Skeletal muscle satellite cell (primary cell): Measurements from ENCODE around the gene TTC7B.

Experiments
- H3K27me3 ChIP-seq: 2 replicates; pipeline ENCODE4 v1.7.0; 2013; ENCODE audit warnings: low read length; ENCODE audit not compliant: control insufficient read depth, insufficient read depth
- H3K36me3 ChIP-seq: 2 replicates; pipeline ENCODE4 v1.7.0; 2013; ENCODE audit warnings: mild to moderate bottlenecking, control low read depth, low read length; ENCODE audit not compliant: insufficient read depth
- H3K4me1 ChIP-seq: 2 replicates; pipeline ENCODE4 v1.7.0; 2013; ENCODE audit warnings: low read length; ENCODE audit not compliant: control insufficient read depth, insufficient read depth
- H3K4me2 ChIP-seq: 2 replicates; pipeline ENCODE4 v1.7.0; 2013; ENCODE audit warnings: mild to moderate bottlenecking, low read length
- H3K4me3 ChIP-seq: 2 replicates; pipeline ENCODE4 v1.7.0; 2013; ENCODE audit warnings: low read length
- H3K9ac ChIP-seq: 2 replicates; pipeline ENCODE4 v1.7.0; 2013; ENCODE audit warnings: mild to moderate bottlenecking, low read depth, low read length, moderate library complexity
- H3K9me3 ChIP-seq: replicated peaks from 2 replicates; pipeline ENCODE4 v1.7.0; 2013; ENCODE audit warnings: mild to moderate bottlenecking, control low read depth, low read length

Gene TTC7B

GRCh38 chr14:90538716-90539495 lies 277.3 kb downstream of the TTC7B start:
- Histone ChIP-seq H3K4me2 (no peak overlapping the region), H3K36me3 (no peaks in the 10 kb centered on the region), H3K27me3 (no peaks in the 10 kb centered on the region), H3K4me3 (no peak overlapping the region), H3K4me1 (peaks cover 8% of the 10 kb centered on the region), H3K9ac (no peak overlapping the region), H3K9me3 (no peaks in the 10 kb centered on the region)

DNA sequence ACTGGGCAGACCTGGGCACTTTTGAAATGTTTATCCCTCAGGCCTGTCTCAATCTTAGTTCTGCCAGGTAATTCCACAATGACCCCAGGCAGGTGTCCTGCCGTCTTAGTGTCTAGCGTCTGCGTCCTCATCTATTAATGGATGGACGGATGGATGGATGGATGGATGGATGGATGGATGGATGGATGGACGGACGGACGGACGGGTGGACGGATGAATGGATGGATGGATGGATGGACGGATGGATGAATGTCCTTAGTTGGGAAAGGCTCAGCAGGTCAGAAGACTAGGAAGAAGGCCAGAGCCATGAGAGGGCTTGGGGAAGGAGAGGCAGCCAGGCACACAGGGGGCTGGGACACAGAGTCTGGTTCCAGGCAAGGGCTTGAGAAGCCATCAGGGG lies 278.1 kb downstream of the TTC7B start:
- Histone ChIP-seq H3K4me2 (no peak overlapping the region), H3K9ac (no peak overlapping the region), H3K27me3 (no peaks in the 10 kb centered on the region), H3K9me3 (no peaks in the 10 kb centered on the region), H3K36me3 (no peaks in the 10 kb centered on the region), H3K4me1 (peaks cover 14% of the 10 kb centered on the region), H3K4me3 (no peak overlapping the region)

DNA sequence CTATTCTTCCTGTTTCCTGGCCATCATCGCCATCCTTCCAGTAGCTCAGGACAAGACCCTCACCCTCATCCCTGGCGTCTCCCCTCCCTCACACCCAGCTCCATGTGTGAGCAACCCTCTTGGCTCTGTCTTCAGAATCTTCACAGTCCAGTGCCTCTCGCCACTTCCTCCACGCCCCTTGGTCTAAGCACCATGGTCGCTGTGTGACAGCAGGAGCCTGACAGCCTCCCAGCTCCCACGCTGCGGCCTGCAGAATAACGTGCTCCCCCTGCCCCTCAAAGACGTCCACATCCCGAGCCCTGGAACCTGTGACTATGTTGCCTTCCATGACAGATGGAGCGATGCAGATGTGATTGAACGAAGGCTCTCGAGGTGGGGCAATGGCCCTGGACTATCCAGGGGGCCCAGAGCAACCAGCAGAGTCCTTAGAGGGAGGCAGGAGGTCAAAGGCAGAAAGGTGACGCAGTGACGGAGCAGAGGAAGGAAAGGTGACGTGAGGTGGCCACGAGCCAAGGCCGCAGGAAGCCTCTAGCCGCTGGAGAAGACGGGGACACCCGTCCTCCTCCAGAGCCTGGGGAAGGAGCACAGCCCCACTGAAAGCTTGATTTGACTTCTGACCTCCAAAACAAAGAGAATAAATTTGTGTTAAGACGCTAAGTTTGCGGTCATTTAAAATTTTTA lies 279.6 kb downstream of the TTC7B start:
- Histone ChIP-seq H3K9me3 (no peaks in the 10 kb centered on the region), H3K4me1 (peaks cover 14% of the 10 kb centered on the region), H3K4me3 (no peak overlapping the region), H3K4me2 (no peak overlapping the region), H3K36me3 (no peaks in the 10 kb centered on the region), H3K27me3 (no peaks in the 10 kb centered on the region), H3K9ac (no peak overlapping the region)

GRCh38 chr14:90536092-90536491 lies 280.1 kb downstream of the TTC7B start:
- Histone ChIP-seq H3K36me3 (no peaks in the 10 kb centered on the region), H3K9me3 (no peaks in the 10 kb centered on the region), H3K9ac (no peak overlapping the region), H3K4me2 (no peak overlapping the region), H3K4me3 (no peak overlapping the region), H3K4me1 (peaks cover 14% of the 10 kb centered on the region), H3K27me3 (no peaks in the 10 kb centered on the region)

DNA sequence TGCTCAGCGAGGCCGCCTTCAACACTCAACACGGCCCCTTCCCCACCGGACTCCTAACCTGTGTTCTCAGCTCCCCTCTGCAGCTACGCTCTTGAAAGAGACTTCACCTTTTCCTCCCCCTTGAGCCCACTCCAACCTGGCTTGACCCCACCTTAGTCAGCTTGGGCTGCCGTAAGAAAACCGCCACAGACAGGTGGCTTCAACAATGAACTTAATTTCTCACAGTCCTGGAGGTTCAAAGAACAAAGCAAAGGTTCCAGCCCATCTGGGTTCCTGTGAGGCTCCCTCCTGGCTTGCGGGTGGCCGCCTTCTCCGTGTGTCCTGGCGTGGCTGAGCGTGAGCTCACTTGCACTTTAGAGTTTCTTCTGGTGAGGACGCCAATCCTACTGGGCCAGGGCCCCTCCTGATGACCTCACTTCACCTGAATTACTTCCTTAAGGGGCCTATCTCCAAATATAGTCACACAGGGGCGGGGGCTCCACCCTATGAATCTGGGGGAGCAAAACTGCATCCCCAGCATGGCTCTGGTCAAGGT lies 280.6 kb downstream of the TTC7B start:
- H3K4me1 ChIP-seq = peaks cover 14% of the 10 kb centered on the region
- no peak overlapping the region for H3K4me2 ChIP-seq
- no peak overlapping the region for H3K4me3 ChIP-seq
- no peaks in the 10 kb centered on the region for H3K9me3 ChIP-seq
- no peaks in the 10 kb centered on the region for H3K36me3 ChIP-seq
- no peak overlapping the region for H3K9ac ChIP-seq
- H3K27me3 ChIP-seq = no peaks in the 10 kb centered on the region

DNA sequence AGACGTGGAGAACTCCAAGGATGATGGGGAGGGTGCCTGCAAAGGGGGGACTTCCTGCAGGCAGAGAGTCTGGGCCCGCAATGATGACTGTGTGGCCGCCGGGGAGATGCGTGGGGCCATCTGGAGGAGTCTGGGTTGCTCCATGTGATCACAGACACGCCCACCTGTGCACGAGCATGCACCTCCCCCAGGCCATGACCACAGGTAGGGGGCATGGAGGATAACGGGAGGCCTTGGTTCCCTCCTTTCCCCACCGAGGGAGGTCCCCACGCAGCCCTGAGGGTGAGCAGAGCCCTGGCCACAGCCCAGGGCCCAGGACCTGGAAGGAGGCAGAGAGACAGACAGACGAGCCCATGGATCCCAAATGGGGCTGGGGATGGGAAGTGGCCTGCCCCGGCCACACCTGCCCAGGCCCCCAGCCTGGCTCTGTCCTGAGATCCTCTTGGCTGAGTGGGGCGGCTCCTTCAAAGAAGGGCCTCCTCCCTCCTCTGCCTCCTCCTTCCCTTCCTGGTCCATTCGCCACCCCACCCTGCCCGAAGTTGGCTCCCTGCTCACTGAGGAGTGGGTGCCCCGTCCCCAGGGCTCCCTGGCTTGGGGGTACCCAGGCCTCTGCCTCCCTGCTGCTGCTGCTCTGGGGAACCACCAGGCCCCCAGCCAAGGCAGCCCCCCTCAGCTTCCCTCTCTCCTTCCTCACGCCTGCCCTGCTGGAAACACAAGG lies 281.2 kb downstream of the TTC7B start:
- Histone ChIP-seq H3K27me3 (no peaks in the 10 kb centered on the region), H3K9me3 (no peaks in the 10 kb centered on the region), H3K9ac (no peak overlapping the region), H3K4me3 (no peak overlapping the region), H3K4me1 (peaks cover 14% of the 10 kb centered on the region), H3K36me3 (no peaks in the 10 kb centered on the region), H3K4me2 (no peak overlapping the region)

DNA sequence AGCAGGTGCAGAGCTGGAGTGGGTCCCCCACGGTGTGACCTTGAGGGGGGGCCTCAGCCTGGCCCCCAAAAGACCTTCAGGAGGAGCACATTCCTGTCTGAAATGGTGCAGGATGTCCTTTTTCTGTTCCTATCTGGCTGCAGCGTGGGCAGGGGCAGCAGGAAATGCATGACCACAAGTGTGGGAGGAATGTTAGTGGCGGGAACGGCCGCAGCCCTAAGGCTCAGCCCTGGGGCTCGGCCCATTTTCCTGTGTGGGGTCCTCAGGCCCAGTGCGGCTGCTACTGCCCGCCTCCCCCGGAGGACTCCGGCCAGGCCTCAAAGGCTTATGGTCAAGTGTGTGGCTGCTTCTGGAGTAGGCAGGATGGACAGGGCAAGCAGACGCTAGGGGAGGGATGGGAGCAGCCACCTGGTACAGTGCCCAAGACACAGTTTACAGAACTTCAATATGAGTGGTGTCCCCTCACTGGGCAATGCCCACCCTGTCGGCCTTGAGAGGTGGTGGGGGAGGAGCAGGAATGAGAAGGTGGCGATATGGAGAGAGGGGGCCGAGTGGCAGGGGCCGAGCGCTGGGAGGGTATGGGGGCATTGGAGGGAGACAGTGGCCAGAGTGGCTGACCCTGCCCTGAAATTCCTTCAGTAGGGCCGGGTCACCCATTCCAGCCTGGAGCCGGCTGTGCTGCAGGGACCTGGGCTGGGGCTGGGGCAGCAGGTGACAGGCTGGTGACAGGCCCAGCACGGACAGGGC lies 282.0 kb downstream of the TTC7B start:
- H3K9me3 ChIP-seq = no peaks in the 10 kb centered on the region
- H3K36me3 ChIP-seq = no peaks in the 10 kb centered on the region
- H3K4me1 ChIP-seq = peaks cover 14% of the 10 kb centered on the region
- no peaks in the 10 kb centered on the region for H3K27me3 ChIP-seq
- peak overlapping the region; percentile 9 for H3K9ac ChIP-seq
- peak overlapping the region; percentile 40 for H3K4me2 ChIP-seq
- no peak overlapping the region for H3K4me3 ChIP-seq

DNA sequence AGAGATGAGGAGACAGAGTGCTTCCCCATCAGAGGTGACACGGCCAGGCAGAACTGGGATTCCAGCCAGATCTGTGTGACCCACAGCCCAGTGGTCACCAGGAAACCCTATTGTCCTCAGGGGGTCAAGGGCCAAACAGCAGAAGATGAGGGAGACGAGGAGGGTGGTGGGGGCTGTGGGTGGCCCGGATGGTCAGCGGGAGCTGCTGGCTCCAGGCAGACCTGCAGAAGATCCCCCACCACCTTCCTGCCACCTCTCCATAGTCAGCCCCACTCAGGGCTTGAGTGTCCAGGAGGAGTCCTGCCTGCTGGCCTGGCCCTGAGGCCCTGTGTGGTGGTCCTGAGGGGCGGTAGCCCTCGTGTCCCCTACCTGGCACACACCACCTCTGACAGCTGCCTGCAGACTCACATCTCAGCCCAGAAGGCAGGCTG lies 282.6 kb downstream of the TTC7B start:
- Histone ChIP-seq H3K27me3 (no peaks in the 10 kb centered on the region), H3K9ac (peak overlapping the region; percentile 9), H3K4me1 (peaks cover 14% of the 10 kb centered on the region), H3K36me3 (no peaks in the 10 kb centered on the region), H3K4me3 (no peak overlapping the region), H3K4me2 (peak overlapping the region; percentile 40), H3K9me3 (no peaks in the 10 kb centered on the region)

DNA sequence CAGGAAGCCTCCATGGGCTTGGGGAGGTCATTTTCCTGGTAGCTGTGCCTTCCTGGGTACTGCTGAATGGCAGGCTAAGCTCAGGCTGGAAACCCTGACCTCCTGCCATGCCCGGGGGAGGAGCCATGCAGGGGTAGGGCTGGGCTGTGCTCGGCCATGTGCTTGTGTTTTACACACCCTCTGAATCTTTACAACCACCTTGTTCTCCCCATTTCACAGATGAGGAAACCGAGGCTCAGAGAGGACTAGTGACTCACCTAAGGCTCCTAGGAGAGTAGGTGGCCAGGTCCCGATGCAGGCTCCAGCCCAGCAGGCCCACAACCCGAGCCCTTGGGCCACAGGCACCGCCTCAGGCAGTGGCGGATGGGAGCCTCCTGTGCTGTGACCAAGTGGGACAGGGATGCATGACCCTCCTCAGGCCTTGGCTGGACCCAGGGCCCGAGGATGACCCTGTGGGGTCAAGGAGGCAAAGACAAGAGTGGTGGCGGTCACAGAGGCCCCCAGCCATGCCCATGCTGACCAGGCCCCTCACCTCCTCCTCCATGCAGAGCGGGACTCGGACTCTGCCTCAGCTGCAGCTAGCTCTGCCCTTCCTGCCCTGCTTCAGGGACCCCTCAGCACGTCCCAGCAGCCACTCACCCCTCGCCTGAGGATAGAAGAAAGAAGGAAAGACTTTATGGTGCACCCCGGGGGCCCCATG lies 283.3 kb downstream of the TTC7B start:
- Histone ChIP-seq H3K4me3 (no peak overlapping the region), H3K4me1 (peaks cover 14% of the 10 kb centered on the region), H3K9me3 (no peaks in the 10 kb centered on the region), H3K36me3 (no peaks in the 10 kb centered on the region), H3K4me2 (no peak overlapping the region), H3K9ac (no peak overlapping the region), H3K27me3 (no peaks in the 10 kb centered on the region)

GRCh38 chr14:90531497-90531896 lies 284.7 kb downstream of the TTC7B start:
- H3K27me3 ChIP-seq = no peaks in the 10 kb centered on the region
- peaks cover 14% of the 10 kb centered on the region for H3K4me1 ChIP-seq
- H3K4me3 ChIP-seq = no peak overlapping the region
- no peak overlapping the region for H3K4me2 ChIP-seq
- no peaks in the 10 kb centered on the region for H3K36me3 ChIP-seq
- H3K9ac ChIP-seq = no peak overlapping the region
- H3K9me3 ChIP-seq = no peaks in the 10 kb centered on the region
